Measurements from ENCODE around the gene FABP6.

The FABP6 gene

DNA sequence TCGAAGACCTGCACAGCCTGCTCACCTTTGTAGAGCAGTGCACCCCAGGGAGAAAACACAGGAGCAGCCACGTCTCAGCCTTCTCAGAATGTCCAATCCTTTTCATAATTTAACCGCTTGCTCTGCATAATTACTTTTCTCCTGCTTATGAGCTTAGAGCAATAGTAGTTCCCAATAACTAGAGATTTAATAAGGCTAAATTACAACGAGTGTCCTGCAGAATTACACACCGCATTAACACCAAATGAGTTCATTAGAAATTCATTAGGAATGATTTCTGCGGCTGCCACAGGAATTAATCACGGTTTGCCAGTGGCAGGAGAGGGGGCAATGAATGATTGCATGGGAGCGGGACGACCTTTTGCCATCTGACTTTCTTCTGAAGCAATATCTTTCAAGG is 18.7 kb upstream of the FABP6 start:
- Histone ChIP-seq H3K27ac (ENCODE audit: extremely low read depth, low read depth, low read length) (no peak overlapping the region), H3K36me3 (ENCODE audit: control insufficient read depth in 2 of 2, insufficient read depth in 1 of 2, low read length in 2 of 2) (no peaks in the 10 kb centered on the region), H3K9me3 (ENCODE audit: control insufficient read depth, insufficient read depth, low read depth, low read length) (no peaks in the 10 kb centered on the region), H3K4me1 (ENCODE audit: control insufficient read depth, insufficient read depth, low read length) (no peaks in the 10 kb centered on the region), H3K4me3 (ENCODE audit: low read depth, low read length) (no peak overlapping the region)
- POLR2A ChIA-PET, result no interaction called here
- no peak for TF ChIP-seq ZNF174 (tag by site-specific recombination; IDR thresholded peaks at IDR 0.05)
- TF ChIP-seq SP7 (tag by site-specific recombination; IDR thresholded peaks at IDR 0.05), result no peak
- no peak for TF ChIP-seq ZBTB21 (tag by site-specific recombination; IDR thresholded peaks at IDR 0.05)
- TF ChIP-seq KLF7 (tag by site-specific recombination; IDR thresholded peaks at IDR 0.05; ENCODE audit: borderline replicate concordance), result no peak
- TF ChIP-seq KLF8 (tag by site-specific recombination; IDR thresholded peaks at IDR 0.05), result no peak
- TF ChIP-seq, protein P1, sequence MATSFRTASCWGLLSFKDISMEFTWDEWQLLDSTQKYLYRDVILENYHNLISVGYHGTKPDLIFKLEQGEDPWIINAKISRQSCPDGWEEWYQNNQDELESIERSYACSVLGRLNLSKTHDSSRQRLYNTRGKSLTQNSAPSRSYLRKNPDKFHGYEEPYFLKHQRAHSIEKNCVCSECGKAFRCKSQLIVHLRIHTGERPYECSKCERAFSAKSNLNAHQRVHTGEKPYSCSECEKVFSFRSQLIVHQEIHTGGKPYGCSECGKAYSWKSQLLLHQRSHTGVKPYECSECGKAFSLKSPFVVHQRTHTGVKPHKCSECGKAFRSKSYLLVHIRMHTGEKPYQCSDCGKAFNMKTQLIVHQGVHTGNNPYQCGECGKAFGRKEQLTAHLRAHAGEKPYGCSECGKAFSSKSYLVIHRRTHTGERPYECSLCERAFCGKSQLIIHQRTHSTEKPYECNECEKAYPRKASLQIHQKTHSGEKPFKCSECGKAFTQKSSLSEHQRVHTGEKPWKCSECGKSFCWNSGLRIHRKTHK (tag by site-specific recombination; IDR thresholded peaks at IDR 0.05), result no peak
- TF ChIP-seq, protein P2, sequence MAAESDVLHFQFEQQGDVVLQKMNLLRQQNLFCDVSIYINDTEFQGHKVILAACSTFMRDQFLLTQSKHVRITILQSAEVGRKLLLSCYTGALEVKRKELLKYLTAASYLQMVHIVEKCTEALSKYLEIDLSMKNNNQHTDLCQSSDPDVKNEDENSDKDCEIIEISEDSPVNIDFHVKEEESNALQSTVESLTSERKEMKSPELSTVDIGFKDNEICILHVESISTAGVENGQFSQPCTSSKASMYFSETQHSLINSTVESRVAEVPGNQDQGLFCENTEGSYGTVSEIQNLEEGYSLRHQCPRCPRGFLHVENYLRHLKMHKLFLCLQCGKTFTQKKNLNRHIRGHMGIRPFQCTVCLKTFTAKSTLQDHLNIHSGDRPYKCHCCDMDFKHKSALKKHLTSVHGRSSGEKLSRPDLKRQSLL (tag by site-specific recombination; IDR thresholded peaks at IDR 0.05), result no peak
- no peak for TF ChIP-seq ZFP3 (tag by site-specific recombination; IDR thresholded peaks at IDR 0.05; ENCODE audit: low read depth)
- TF ChIP-seq, protein P3, sequence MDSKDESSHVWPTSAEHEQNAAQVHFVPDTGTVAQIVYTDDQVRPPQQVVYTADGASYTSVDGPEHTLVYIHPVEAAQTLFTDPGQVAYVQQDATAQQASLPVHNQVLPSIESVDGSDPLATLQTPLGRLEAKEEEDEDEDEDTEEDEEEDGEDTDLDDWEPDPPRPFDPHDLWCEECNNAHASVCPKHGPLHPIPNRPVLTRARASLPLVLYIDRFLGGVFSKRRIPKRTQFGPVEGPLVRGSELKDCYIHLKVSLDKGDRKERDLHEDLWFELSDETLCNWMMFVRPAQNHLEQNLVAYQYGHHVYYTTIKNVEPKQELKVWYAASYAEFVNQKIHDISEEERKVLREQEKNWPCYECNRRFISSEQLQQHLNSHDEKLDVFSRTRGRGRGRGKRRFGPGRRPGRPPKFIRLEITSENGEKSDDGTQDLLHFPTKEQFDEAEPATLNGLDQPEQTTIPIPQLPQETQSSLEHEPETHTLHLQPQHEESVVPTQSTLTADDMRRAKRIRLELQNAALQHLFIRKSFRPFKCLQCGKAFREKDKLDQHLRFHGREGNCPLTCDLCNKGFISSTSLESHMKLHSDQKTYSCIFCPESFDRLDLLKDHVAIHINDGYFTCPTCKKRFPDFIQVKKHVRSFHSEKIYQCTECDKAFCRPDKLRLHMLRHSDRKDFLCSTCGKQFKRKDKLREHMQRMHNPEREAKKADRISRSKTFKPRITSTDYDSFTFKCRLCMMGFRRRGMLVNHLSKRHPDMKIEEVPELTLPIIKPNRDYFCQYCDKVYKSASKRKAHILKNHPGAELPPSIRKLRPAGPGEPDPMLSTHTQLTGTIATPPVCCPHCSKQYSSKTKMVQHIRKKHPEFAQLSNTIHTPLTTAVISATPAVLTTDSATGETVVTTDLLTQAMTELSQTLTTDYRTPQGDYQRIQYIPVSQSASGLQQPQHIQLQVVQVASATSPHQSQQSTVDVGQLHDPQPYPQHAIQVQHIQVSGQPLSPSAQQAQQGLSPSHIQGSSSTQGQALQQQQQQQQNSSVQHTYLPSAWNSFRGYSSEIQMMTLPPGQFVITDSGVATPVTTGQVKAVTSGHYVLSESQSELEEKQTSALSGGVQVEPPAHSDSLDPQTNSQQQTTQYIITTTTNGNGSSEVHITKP (tag by site-specific recombination; IDR thresholded peaks at IDR 0.05), result no peak
- TF ChIP-seq, protein P4, sequence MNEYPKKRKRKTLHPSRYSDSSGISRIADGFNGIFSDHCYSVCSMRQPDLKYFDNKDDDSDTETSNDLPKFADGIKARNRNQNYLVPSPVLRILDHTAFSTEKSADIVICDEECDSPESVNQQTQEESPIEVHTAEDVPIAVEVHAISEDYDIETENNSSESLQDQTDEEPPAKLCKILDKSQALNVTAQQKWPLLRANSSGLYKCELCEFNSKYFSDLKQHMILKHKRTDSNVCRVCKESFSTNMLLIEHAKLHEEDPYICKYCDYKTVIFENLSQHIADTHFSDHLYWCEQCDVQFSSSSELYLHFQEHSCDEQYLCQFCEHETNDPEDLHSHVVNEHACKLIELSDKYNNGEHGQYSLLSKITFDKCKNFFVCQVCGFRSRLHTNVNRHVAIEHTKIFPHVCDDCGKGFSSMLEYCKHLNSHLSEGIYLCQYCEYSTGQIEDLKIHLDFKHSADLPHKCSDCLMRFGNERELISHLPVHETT (tag by site-specific recombination; IDR thresholded peaks at IDR 0.05), result no peak
- no peak for TF ChIP-seq ZNF555 (tag by site-specific recombination; conservative IDR thresholded peaks at IDR 0.05)
- CTCF ChIA-PET, result interaction anchor here (1.2 to 1.9 kb wide), 2 partner anchors 9 to 12 kb away, joined by 3 to 10 read pairs; no protein-coding TSS in a partner anchor

DNA sequence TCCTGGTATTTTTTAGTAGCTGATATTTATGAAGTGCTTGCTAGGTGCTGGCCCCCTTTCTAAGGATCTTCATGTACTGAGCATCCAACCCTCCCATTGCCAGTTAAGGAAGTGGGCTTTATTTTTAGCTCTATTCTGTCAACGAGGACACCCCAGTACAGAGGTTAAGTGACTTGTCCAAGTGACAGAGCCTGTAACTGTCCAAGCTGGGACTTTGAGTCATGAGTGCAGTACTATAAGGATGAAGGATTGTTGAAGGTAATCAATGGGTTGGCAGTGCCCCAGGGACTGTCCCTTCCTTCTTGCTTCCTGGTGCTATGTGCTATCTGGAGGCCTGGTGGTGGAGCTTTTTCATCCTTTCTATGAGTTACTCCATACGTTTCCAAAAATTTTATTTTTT is 18.0 kb upstream of the FABP6 start:
- POLR2A ChIA-PET, result no interaction called here
- Histone ChIP-seq H3K27ac (ENCODE audit: extremely low read depth, low read depth, low read length) (no peak overlapping the region), H3K9me3 (ENCODE audit: control insufficient read depth, insufficient read depth, low read depth, low read length) (no peaks in the 10 kb centered on the region), H3K36me3 (ENCODE audit: control insufficient read depth in 2 of 2, insufficient read depth in 1 of 2, low read length in 2 of 2) (no peaks in the 10 kb centered on the region), H3K4me1 (ENCODE audit: control insufficient read depth, insufficient read depth, low read length) (no peaks in the 10 kb centered on the region), H3K4me3 (ENCODE audit: low read depth, low read length) (no peak overlapping the region)
- CTCF ChIA-PET, result interaction anchor here (1.3 to 1.9 kb wide), 2 partner anchors 12 to 180 kb away, joined by 3 to 10 read pairs; no protein-coding TSS in a partner anchor
- TF ChIP-seq WT1 (tag by site-specific recombination; IDR thresholded peaks at IDR 0.05), result no peak
- TF ChIP-seq, protein P5, sequence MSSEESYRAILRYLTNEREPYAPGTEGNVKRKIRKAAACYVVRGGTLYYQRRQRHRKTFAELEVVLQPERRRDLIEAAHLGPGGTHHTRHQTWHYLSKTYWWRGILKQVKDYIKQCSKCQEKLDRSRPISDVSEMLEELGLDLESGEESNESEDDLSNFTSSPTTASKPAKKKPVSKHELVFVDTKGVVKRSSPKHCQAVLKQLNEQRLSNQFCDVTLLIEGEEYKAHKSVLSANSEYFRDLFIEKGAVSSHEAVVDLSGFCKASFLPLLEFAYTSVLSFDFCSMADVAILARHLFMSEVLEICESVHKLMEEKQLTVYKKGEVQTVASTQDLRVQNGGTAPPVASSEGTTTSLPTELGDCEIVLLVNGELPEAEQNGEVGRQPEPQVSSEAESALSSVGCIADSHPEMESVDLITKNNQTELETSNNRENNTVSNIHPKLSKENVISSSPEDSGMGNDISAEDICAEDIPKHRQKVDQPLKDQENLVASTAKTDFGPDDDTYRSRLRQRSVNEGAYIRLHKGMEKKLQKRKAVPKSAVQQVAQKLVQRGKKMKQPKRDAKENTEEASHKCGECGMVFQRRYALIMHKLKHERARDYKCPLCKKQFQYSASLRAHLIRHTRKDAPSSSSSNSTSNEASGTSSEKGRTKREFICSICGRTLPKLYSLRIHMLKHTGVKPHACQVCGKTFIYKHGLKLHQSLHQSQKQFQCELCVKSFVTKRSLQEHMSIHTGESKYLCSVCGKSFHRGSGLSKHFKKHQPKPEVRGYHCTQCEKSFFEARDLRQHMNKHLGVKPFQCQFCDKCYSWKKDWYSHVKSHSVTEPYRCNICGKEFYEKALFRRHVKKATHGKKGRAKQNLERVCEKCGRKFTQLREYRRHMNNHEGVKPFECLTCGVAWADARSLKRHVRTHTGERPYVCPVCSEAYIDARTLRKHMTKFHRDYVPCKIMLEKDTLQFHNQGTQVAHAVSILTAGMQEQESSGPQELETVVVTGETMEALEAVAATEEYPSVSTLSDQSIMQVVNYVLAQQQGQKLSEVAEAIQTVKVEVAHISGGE (tag by site-specific recombination; conservative IDR thresholded peaks at IDR 0.05; ENCODE audit: low read depth), result no peak
- TF ChIP-seq, protein P3 (tag by site-specific recombination; IDR thresholded peaks at IDR 0.05), result no peak
- TF ChIP-seq ZNF155 (tag by site-specific recombination; IDR thresholded peaks at IDR 0.05), result no peak
- no peak for TF ChIP-seq ZNF791 (tag by site-specific recombination; IDR thresholded peaks at IDR 0.05)
- no peak for TF ChIP-seq ZNF664 (tag by site-specific recombination; IDR thresholded peaks at IDR 0.05)
- TF ChIP-seq GLIS1 (tag by site-specific recombination; IDR thresholded peaks at IDR 0.05), result no peak
- TF ChIP-seq ZNF544 (tag by site-specific recombination; IDR thresholded peaks at IDR 0.05), result no peak
- no peak for TF ChIP-seq ZBTB8A (tag by site-specific recombination; IDR thresholded peaks at IDR 0.05)
- TF ChIP-seq ZNF548 (tag by site-specific recombination; IDR thresholded peaks at IDR 0.05), result no peak
